Stimulated activated CD8-positive, alpha-beta memory T cell treated with anti-CD3 and anti-CD28 coated beads, Interleukin-15, amount 100 ng/mL, for 1 hour (primary cell): ENCODE measurements around the gene WIPF3.

Source experiments
- DNase-seq: peaks from one replicate; pipeline ENCODE4 v3.0.0-alpha.2; 2020; ENCODE audit warnings: low read depth

The WIPF3 gene

DNA sequence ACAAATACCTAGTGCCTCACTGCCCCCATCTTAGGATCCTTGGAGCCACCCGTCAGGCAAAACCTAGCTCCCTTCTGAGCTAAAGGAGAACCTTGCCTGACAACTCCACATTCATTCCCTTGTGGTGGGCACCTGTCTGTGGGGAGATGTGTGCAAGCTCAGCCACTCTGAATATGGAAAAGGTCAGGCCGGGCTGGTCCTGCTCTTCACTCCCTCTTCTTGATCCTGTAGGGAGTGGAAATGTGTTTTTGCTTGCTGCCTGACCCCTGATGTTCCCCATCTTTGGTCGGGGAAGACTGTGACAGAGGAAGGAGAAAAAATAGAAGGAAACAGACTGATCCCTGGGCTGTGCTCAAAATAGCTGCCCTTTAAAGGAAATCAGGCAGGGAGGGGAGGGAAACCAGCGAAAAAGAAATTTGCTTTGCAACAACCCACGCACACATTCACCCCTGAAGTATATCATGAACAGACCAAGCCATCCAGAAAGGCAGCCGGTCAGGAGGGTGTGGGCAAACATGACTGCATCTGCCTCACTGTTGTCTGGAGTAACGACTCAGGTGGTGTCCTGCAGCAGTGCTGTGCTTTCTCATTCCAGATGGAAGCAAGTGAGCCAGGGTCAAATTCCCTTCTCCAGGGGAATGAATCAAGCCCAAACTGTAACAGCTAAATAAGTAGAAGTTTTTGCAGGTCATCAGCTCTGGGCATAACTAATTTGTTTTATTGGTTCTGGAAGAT lies 109.3 kb downstream of the WIPF3 start:
- no peak for DNase-seq

GRCh38 chr7:29917641-29918040 lies 111.3 kb downstream of the WIPF3 start:
- DNase-seq: no peak

DNA sequence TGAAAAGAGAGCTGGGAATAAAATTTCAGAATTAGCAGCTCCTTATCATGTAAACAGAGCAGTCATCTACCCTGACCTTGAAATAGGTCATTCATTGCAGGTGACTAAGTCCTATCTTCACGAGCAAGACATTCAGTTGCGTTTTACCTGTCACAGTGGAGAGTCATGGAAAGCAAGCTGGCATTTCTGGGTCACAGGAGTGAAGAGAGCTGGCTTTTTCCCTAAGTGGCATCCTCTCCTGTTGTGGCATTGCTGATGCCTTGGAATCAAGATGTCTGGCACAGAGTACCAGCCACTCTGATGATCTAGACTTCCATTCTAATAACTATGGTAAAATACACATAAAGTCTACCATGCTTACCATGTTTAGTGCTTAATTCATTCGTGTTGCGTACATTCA lies 112.5 kb downstream of the WIPF3 start:
- no peak for DNase-seq

DNA sequence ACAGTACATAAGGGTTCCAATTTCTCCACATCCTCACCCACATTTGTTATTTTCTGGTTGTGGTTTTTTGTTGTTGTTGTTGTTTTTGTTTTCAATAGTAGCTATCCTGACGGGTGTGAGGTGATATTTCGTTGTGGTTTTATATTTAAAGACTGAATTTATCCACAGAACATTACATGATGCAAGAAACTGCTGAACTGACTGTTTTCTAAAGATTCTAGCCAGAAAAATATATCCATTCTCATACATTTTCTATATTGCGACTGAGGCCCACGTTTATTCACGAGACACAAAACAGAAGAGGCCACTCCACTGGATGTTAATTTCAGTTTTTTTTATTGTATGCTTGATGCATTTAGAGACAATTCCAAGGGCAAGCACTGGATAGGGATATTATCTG lies 113.5 kb downstream of the WIPF3 start:
- no peak for DNase-seq

DNA sequence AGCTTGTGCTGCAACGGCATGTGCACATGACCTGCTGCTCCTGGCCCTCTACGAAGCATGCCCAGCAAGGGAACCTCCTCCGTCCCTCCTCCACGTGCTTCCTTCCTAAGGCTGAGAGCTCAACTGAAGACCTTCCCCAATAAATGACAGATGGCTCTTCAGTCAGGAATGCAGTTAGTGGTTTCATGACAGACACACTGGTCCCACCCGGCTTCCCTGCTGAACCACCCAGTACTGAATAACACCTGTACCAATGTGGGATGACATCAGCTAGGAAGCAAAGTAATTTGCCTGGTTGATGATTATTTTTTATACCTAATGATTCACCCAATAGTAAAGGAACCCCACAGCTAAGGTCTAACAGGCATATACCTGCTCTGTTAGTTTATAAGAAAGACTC lies 114.2 kb downstream of the WIPF3 start:
- DNase-seq: no peak

DNA sequence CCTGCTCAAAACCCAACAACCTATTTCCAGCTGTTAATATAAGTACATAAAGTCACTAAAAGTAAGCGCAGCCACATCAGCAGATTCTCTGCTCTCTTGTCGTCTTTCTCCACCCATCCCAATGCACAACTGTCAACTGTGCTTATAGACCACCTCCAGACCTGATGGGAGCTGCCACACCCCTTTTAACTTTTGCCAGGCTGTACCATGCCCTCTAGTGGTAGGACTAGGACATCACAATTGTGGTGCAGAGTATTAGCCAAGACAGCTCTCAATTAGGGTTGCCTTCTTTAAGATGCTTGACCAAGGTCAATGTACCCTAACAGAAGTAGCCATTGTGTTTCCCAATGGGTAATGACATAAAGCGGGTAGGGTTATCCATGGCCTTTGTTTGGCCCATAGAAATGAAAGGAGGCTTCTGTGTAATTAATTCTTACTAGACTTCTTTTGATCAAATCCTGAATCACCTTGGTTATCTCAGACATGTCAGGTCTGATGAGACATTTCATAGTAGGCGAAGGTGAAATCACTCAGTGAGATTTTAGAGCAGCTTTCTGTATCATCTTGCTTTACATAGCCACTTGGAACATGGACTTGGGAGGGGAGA lies 115.2 kb downstream of the WIPF3 start:
- DNase-seq: no peak

DNA sequence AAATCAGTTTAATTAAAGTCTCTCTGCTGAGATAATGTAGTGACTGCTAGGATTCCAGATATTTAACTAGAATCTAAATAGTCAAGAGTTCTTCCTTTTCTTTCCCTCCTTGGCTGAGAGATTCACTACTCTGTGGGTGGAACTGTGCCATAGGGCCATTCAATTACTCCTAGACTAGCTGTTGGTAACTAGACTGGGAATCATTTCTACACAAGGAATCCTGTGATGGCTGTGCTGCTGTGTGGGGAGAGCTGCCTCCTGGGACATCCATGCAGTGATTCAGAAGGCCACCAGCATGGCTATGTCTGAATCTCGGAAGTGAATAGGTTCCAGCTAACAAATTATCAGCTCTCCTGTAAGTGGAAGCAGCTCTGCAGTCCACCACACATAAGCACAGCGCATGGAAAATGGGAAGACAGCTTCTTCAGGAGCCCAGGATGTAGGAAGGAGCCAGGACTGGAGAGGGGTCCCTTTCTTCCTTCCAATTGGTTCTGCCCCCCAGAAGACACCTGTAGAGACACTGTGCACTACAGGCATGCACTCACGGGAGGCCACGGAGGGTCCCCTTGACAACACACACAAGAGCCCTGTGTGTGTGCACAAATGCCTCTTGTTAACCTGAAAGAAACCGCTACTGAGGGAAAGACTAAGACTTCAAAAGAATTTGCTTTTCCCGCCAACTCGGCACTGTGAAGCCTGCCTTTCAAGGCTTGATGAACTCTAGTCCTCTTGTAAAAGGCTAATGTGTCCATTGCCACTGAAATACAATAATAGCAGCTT lies 116.8 kb downstream of the WIPF3 start:
- DNase-seq: no peak

- DNase-seq: no peak
Observed at GRCh38 chr7:29924006-29924405, 117.7 kb downstream of the WIPF3 start.

GRCh38 chr7:29924684-29925083 lies 118.4 kb downstream of the WIPF3 start:
- DNase-seq: no peak

GRCh38 chr7:29926216-29926615 lies 119.9 kb downstream of the WIPF3 start:
- no peak for DNase-seq

GRCh38 chr7:29926741-29927140 lies 120.4 kb downstream of the WIPF3 start:
- no peak for DNase-seq

- no peak for DNase-seq
Observed at GRCh38 chr7:29929018-29929807, 122.9 kb downstream of the WIPF3 start.

GRCh38 chr7:29935111-29935510 lies 128.8 kb downstream of the WIPF3 start:
- DNase-seq: no peak

DNA sequence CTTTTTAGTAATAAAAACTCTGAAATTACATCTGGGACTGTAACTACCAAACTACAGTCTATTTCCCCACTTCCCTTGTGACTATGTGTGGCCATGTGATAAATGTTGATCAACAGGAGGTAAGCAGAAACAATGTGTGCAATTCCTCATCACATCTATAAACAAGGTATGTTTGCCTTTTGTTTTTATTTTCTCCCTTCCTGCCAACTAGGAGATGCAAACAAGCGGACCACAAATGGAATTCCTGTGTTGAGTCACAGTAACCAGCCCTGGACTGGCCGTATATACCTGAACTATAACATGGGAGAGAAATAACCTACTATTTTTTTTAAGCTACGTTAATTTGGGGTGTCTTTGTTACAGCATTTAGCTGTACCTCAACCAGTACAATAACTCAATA lies 130.8 kb downstream of the WIPF3 start:
- no peak for DNase-seq

- no peak for DNase-seq
Observed at GRCh38 chr7:29940199-29940598, 133.9 kb downstream of the WIPF3 start.

- no peak for DNase-seq
Observed at GRCh38 chr7:29945259-29945809, 139.0 kb downstream of the WIPF3 start.

DNA sequence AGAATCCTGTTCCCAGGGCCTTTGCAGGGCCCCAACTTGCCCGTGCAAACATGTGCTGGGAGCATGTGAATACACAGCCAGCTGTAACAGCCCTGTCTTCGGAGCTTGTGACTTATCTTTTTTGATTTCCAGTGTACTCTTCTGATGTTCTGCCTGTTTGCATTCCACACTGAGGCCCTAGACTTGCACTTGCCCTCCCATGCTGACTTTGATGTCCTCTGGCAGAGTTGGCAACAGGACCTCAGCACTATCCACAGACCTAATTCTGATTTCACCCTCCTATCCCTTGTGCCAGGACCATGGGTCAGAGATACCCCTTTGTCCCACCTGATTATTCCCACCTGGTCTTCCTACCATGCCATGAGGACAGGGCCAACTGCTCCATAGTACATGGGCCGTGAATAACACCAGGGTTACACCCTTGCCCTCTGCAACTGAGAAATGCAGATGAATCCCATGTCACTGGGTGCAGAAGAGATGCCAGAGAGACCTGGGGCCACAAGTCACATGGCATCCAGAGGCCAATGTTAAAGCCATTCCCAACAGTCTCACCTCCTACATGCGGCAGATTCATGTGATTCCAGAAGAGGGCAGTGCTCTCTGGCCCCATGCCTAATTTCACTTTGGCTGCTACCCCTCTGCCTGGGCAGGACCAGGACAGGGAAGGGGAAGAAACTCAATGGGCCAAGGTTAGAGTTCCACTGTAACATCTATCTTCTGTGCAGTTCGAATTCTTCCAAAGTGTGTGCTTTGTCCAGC lies 140.3 kb downstream of the WIPF3 start:
- DNase-seq: no peak

GRCh38 chr7:29948587-29948986 lies 142.3 kb downstream of the WIPF3 start:
- DNase-seq: no peak

GRCh38 chr7:29950480-29950879 lies 144.2 kb downstream of the WIPF3 start:
- DNase-seq: no peak

DNA sequence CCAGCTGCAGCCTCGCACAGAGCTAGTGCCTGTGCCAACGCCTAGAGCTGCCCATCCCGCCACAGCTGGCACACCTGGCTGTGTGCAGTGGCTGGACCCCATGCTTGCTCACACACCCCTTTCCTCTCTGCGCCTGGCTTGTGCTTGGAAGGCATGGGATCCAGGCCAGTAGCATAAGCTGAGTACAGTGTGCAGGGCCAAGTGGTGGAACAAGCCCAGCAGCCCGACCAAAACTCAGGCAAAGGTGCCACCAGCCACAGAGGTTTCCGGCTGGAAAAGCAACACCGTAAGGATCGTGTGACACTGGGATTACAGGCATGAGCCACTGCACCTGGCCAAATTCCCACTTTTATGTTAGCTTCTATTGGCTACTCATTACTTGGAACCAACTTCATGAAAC lies 144.9 kb downstream of the WIPF3 start:
- DNase-seq: no peak

DNA sequence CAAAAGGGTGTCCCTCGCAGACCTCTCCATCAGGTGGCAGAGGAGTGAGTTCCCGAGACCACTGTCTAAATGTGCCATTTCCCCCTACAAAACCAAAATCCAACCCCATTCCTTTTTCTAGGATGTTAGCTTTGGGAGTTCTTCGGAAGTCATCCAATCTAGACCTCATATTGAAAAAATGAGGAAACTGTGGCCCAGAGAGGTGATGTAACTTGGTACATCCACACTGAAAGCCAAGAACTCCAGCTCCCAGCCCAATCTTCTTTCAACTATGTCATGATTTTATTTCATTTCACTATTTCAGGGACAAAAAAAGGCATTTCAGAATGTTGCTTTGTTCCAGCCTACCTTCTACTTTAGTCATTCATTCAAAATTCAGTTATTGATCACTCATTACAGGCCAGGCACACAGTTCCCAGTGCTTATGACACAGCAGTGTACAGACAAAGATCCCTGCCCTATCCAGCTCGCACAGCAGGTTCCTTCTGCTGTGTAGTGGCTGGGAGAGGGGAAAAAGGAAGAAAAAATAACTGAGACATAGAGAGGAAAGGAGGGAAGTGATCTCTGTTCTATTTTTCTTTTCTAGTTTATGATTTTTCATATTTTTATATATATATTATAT lies 147.5 kb downstream of the WIPF3 start:
- no peak for DNase-seq
